OCI-LY1 (cell line): Measurements from ENCODE around the gene STX18.
A peak's percentile ranks its signal among the peaks of the same experiment; 100 is the strongest.

Experiments
- H2AFZ ChIP-seq: fragments of 200-600 bp; sonication (generic), shearing (Covaris generic); 2 replicates; pipeline ENCODE4 v1.6.0; 2014; ENCODE audit warnings: antibody characterized with exemption, mild to moderate bottlenecking, low read length
- H3F3A ChIP-seq: fragments of 200-600 bp; sonication (generic), shearing (Covaris generic); 2 replicates; pipeline ENCODE4 v1.6.0; 2014; ENCODE audit warnings: mild to moderate bottlenecking, antibody characterized with exemption, low read length, moderate library complexity; ENCODE audit not compliant: insufficient read depth
- H3K27ac ChIP-seq: fragments of 200-600 bp; sonication (generic); 2 replicates; pipeline ENCODE4 v1.5.1; 2014; ENCODE audit warnings: low read length, mixed run types, mild to moderate bottlenecking, low read depth; ENCODE audit not compliant: poor library complexity, severe bottlenecking
- H3K27me3 ChIP-seq: fragments of 200-600 bp; sonication (generic); 2 replicates; pipeline ENCODE4 v1.6.0; 2014; ENCODE audit warnings: antibody characterized with exemption, mild to moderate bottlenecking, low read length, moderate library complexity; ENCODE audit not compliant: insufficient read depth
- H3K36me3 ChIP-seq: fragments of 200-600 bp; sonication (generic); 2 replicates; pipeline ENCODE4 v1.6.1; 2014; ENCODE audit warnings: mild to moderate bottlenecking, antibody characterized with exemption, low read length, moderate library complexity, mixed read lengths; ENCODE audit not compliant: insufficient read depth
- H3K4me1 ChIP-seq: fragments of 200-600 bp; sonication (generic); 2 replicates; pipeline ENCODE4 v1.5.1; 2014; ENCODE audit warnings: mild to moderate bottlenecking, low read length, moderate library complexity; ENCODE audit not compliant: insufficient read depth, severe bottlenecking
- H3K4me2 ChIP-seq: fragments of 200-600 bp; sonication (generic), shearing (Covaris generic); 2 replicates; pipeline ENCODE4 v1.6.1; 2014; ENCODE audit warnings: low read length
- H3K4me3 ChIP-seq: fragments of 200-600 bp; sonication (generic); 2 replicates; pipeline ENCODE4 v1.5.1; 2014; ENCODE audit warnings: low read length, low read depth, mild to moderate bottlenecking, mixed read lengths; ENCODE audit not compliant: poor library complexity, severe bottlenecking
- H3K79me2 ChIP-seq: fragments of 200-600 bp; shearing (Covaris generic); 2 replicates; pipeline ENCODE4 v1.6.1; 2016; ENCODE audit warnings: mixed run types, low read length, mixed read lengths; ENCODE audit not compliant: insufficient read depth
- H3K9ac ChIP-seq: fragments of 200-600 bp; sonication (generic), shearing (Covaris generic); 2 replicates; pipeline ENCODE4 v1.6.1; 2014; ENCODE audit warnings: mild to moderate bottlenecking, low read length, mixed read lengths
- H3K9me2 ChIP-seq: fragments of 200-600 bp; sonication (generic), shearing (Covaris generic); 2 replicates; pipeline ENCODE4 v1.6.1; 2014; ENCODE audit warnings: low read depth, mild to moderate bottlenecking, low read length, mixed read lengths
- H3K9me3 ChIP-seq: fragments of 200-600 bp; shearing (Covaris generic); 2 replicates; pipeline ENCODE4 v1.6.1; 2014; ENCODE audit warnings: low read length, mixed read lengths
- H4K20me1 ChIP-seq: fragments of 200-600 bp; sonication (generic), shearing (Covaris generic); 2 replicates; pipeline ENCODE4 v1.6.0; 2016; ENCODE audit warnings: mild to moderate bottlenecking, low read length; ENCODE audit not compliant: insufficient read depth
- EZH2 ChIP-seq: fragments of 200-600 bp; sonication (generic), shearing (Covaris generic); IDR thresholded peaks from 2 replicates; pipeline ENCODE4 v1.8.0; 2017; ENCODE audit warnings: borderline replicate concordance, mixed run types, mild to moderate bottlenecking, antibody characterized with exemption, low read length, moderate library complexity, mixed read lengths
- TF ChIP-seq, protein P1 (sequence below): fragments of 200-600 bp; sonication (generic), shearing (Covaris generic); IDR thresholded peaks from 2 replicates; pipeline ENCODE4 v1.5.1; 2017; ENCODE audit warnings: mild to moderate bottlenecking, antibody characterized with exemption, low read length, moderate library complexity, mixed read lengths

The STX18 gene

DNA sequence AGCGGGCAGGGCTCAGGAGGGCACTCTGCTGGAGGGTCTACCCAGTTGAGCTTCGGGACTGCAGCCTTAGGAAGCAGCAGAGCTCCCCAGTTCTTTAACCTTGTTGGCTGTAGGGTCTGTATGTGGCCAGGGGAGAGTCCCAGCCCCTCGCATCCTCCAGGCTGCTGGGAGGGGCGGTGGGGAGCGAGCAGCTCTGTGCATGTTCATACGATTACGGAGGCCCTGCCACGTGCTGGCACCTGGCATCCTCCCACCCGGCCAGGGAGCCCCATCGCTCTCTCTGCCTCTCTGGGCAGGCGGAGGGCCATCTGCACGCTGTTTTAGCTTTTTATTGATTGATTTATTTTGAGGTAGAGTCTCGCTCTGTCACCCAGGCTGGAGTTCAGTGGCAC is 133.7 kb downstream of the STX18 start:
- Histone ChIP-seq H3K4me2 (no peak overlapping the region), H2AFZ (no peak overlapping the region), H3K9ac (no peak overlapping the region), H3K27ac (peak overlapping the region; percentile 67), H4K20me1 (no peaks in the 10 kb centered on the region), H3K36me3 (peaks cover 35% of the 10 kb centered on the region), H3K4me1 (peaks cover 32% of the 10 kb centered on the region), H3K4me3 (no peak overlapping the region), H3F3A (no peaks in the 10 kb centered on the region), H3K27me3 (no peaks in the 10 kb centered on the region), H3K9me3 (no peaks in the 10 kb centered on the region), H3K9me2 (no peaks in the 10 kb centered on the region), H3K79me2 (no peaks in the 10 kb centered on the region)
- TF ChIP-seq, protein P1, sequence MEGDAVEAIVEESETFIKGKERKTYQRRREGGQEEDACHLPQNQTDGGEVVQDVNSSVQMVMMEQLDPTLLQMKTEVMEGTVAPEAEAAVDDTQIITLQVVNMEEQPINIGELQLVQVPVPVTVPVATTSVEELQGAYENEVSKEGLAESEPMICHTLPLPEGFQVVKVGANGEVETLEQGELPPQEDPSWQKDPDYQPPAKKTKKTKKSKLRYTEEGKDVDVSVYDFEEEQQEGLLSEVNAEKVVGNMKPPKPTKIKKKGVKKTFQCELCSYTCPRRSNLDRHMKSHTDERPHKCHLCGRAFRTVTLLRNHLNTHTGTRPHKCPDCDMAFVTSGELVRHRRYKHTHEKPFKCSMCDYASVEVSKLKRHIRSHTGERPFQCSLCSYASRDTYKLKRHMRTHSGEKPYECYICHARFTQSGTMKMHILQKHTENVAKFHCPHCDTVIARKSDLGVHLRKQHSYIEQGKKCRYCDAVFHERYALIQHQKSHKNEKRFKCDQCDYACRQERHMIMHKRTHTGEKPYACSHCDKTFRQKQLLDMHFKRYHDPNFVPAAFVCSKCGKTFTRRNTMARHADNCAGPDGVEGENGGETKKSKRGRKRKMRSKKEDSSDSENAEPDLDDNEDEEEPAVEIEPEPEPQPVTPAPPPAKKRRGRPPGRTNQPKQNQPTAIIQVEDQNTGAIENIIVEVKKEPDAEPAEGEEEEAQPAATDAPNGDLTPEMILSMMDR, result no peak
- no peak for TF ChIP-seq EZH2

DNA sequence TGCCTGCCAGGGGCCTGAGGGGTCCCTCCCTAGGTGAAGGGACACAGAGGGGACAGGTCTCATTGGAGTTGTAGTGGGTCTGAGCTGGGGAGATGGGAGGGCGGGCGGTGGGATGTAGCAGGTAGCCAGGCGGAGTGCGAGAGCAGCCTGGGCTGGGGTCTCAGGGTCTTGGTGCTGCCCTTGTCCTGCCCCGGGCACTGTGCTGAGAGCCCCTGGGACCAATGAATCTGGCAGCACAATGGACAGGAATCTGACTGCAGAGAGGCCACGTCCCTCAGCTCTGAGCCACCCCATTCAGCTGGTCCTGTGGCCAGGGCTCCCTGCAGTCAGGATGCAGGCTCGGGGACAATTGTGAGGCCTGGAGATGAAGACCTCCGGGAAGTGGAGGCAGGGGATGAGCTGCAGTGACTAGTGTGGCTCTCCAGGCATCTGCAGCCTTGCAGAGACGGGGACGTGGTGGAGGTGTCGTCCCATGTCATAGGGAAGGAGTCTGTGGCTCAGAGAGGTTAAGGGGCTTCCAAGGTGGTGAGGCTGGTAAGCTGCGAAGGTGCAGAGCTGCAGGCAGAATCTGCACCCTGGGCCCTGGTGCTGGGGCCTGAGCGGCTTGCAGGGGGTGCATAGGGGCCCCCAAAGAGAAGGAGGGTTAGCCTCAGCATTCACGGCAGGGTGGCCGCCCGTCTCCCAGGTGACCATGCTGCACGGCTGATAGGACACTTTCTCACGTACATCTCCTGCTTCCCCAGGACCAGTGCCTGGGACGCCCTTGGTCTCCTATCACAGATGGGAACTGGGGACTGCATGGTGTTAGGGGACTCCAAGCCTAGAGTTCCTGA is 134.3 kb downstream of the STX18 start:
- H3K9me3 ChIP-seq, result no peaks in the 10 kb centered on the region
- TF ChIP-seq EZH2, result no peak
- TF ChIP-seq, protein P1, result no peak
- no peak overlapping the region for H2AFZ ChIP-seq
- H3K4me3 ChIP-seq, result no peak overlapping the region
- no peaks in the 10 kb centered on the region for H3K79me2 ChIP-seq
- no peaks in the 10 kb centered on the region for H3F3A ChIP-seq
- peaks cover 32% of the 10 kb centered on the region for H3K4me1 ChIP-seq
- no peaks in the 10 kb centered on the region for H4K20me1 ChIP-seq
- H3K4me2 ChIP-seq, result no peak overlapping the region
- H3K36me3 ChIP-seq, result peaks cover 40% of the 10 kb centered on the region
- peak overlapping the region; percentile 67 for H3K27ac ChIP-seq
- no peaks in the 10 kb centered on the region for H3K27me3 ChIP-seq
- H3K9me2 ChIP-seq, result no peaks in the 10 kb centered on the region
- no peak overlapping the region; the same call in 1 of the 2 replicates for H3K9ac ChIP-seq

DNA sequence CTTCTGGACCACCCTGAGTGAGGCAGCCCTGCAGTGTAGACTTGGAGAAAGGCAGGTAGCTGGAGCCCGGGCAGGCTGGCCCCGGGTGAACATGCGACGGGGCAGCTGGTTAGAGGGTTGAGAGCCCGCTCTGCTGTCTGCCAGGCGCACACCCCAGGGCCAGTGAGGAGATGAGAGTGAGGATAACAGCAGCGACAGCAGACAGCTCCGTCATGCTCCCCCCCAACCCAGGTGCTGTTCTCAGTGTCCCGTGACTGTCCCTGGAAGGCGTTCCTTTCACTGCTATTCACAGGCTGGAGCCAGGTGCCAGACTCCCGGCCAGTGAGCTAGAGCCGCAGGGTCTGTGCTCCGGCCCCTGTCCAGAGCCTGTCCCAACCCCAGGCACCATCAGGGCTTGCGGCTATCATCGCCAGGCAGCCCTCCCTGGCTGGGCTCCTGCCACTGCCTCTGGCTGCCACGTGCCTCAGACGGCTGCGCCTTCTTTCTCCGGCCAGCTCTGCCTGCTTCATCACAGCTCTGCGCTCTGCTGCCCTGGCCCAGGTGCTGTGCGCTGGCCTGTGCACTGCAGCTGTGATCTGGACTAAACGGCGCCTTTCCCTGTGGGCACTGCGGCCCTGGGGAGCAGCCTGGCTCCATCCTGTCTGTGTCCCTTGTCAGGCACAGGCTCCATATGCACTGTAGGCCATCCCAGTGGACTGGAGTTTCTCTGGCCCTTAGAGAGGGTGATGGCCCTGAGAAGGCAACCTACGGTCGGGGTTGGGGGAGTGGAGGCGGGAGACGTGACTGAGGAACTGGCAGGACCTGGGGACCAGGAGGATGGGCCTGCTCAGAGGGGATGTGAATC is 135.2 kb downstream of the STX18 start:
- Histone ChIP-seq H2AFZ (no peak overlapping the region), H3K4me2 (peak overlapping the region; percentile 36; the same call in 1 of the 2 replicates), H3K4me1 (peaks cover 32% of the 10 kb centered on the region), H3K27ac (peak overlapping the region; percentile 67), H3K79me2 (no peaks in the 10 kb centered on the region), H3K9me3 (no peaks in the 10 kb centered on the region), H3F3A (no peaks in the 10 kb centered on the region), H3K9me2 (no peaks in the 10 kb centered on the region), H4K20me1 (no peaks in the 10 kb centered on the region), H3K27me3 (no peaks in the 10 kb centered on the region), H3K9ac (no peak overlapping the region; the same call in 1 of the 2 replicates), H3K36me3 (peaks cover 41% of the 10 kb centered on the region), H3K4me3 (no peak overlapping the region)
- TF ChIP-seq, protein P1, result no peak
- TF ChIP-seq EZH2, result no peak
